Stimulated activated naive CD8-positive, alpha-beta T cell treated with anti-CD3 and anti-CD28 coated beads, Interleukin-15, Interleukin-2, amounts not matched to agents 100 U/mL and 50 U/mL, for 24 hours (primary cell): ENCODE results near the gene LRRC46.

ENCODE experiments used
- ATAC-seq: fragments of 150-1000 bp; cut with Tn5 transposase; one replicate; pipeline ENCODE4 v1.10.0; 2021
- DNase-seq: peaks from one replicate; pipeline ENCODE4 v3.0.0; 2021

The LRRC46 gene

GRCh38 chr17:47831003-47831933, at the start of gene LRRC46, which contains the start of gene MRPL10:
Gene LRRC46, plus strand, starts transcription at chr17:47831670. Its CDS starts 320 bp downstream, at chr17:47831990.
Gene MRPL10, minus strand, starts transcription at chr17:47831541. Its CDS starts 30 bp downstream, at chr17:47831511.
- ATAC-seq (peak; percentile 87), DNase-seq (peak; percentile 95)

- DNase-seq, result peak; percentile 55
- ATAC-seq, result no peak
Observed at GRCh38 chr17:47785538-47786123, 45.8 kb upstream of the LRRC46 start.

- DNase-seq (peak; percentile 73), ATAC-seq (peak; percentile 94)
Observed at GRCh38 chr17:47789611-47790561, 41.6 kb upstream of the LRRC46 start.

- no peak for ATAC-seq
- DNase-seq, result no peak
Observed at GRCh38 chr17:47791025-47791424, 40.4 kb upstream of the LRRC46 start.

GRCh38 chr17:47792457-47792856, 39.0 kb upstream of the LRRC46 start:
- ATAC-seq (no peak), DNase-seq (no peak)

- ATAC-seq (no peak), DNase-seq (no peak)
Observed at GRCh38 chr17:47792979-47793378, 38.5 kb upstream of the LRRC46 start.

- no peak for ATAC-seq
- DNase-seq, result no peak
Observed at GRCh38 chr17:47797797-47798196, 33.7 kb upstream of the LRRC46 start.

- DNase-seq, result no peak
- ATAC-seq, result no peak
Observed at GRCh38 chr17:47800686-47801085, 30.8 kb upstream of the LRRC46 start.

GRCh38 chr17:47801176-47801765, 30.2 kb upstream of the LRRC46 start:
- no peak for ATAC-seq
- no peak for DNase-seq

GRCh38 chr17:47801906-47802305, 29.6 kb upstream of the LRRC46 start:
- DNase-seq (no peak), ATAC-seq (no peak)

- DNase-seq, result peak; percentile 67
- ATAC-seq, result peak; percentile 86
Observed at GRCh38 chr17:47802341-47803022, 29.0 kb upstream of the LRRC46 start.

- DNase-seq, result no peak
- no peak for ATAC-seq
Observed at GRCh38 chr17:47803201-47803600, 28.3 kb upstream of the LRRC46 start.

- ATAC-seq (no peak), DNase-seq (no peak)
Observed at GRCh38 chr17:47803751-47804150, 27.7 kb upstream of the LRRC46 start.

GRCh38 chr17:47804461-47804860, 27.0 kb upstream of the LRRC46 start:
- ATAC-seq (no peak), DNase-seq (no peak)

GRCh38 chr17:47806026-47806912, 25.2 kb upstream of the LRRC46 start:
- ATAC-seq (no peak), DNase-seq (no peak)

GRCh38 chr17:47806913-47807255, 24.6 kb upstream of the LRRC46 start:
- DNase-seq (no peak), ATAC-seq (no peak)

GRCh38 chr17:47807421-47807820, 24.0 kb upstream of the LRRC46 start:
- DNase-seq (no peak), ATAC-seq (no peak)

GRCh38 chr17:47808036-47808829, 23.2 kb upstream of the LRRC46 start:
- DNase-seq (no peak), ATAC-seq (no peak)

GRCh38 chr17:47808830-47809480, 22.5 kb upstream of the LRRC46 start:
- ATAC-seq, result no peak

More at GRCh38 chr17:47808830-47809480, 22.5 kb upstream of the LRRC46 start:
- DNase-seq, result no peak
